Thymus (tissue), 11 donors: ENCODE measurements around the gene LRP1. TPM values are rescaled to one million over a fixed set of nuclear protein-coding genes. Genes with fewer than 3 reads are reported as not detected.

ENCODE experiments used
- DNase-seq, 9 donors: peaks; one replicate each; pipeline ENCODE4 v3.0.0-alpha.2; 2013; ENCODE audit warnings: low spot score in 9 of 9, low read depth in 6 of 9, missing footprints in 1 of 9
- H3K27ac ChIP-seq, 2 donors: one replicate each; pipeline ENCODE4 v1.5.1; 2013; ENCODE audit warnings: control low read depth in 1 of 2, low read depth in 1 of 2, low read length in 1 of 2, mild to moderate bottlenecking in 1 of 2, moderate library complexity in 1 of 2
- H3K27me3 ChIP-seq, 2 donors: one replicate each; pipeline ENCODE4 v1.5.1; 2013; ENCODE audit warnings: low read length in 1 of 2; ENCODE audit not compliant: control insufficient read depth in 2 of 2, insufficient read depth in 1 of 2
- H3K36me3 ChIP-seq, 2 donors: one replicate each; pipeline ENCODE4 v1.5.1; 2013; ENCODE audit warnings: low read length in 1 of 2, mild to moderate bottlenecking in 1 of 2, moderate library complexity in 1 of 2; ENCODE audit not compliant: control insufficient read depth in 2 of 2, insufficient read depth in 2 of 2
- H3K4me1 ChIP-seq, 2 donors: one replicate each; pipeline ENCODE4 v1.5.1; 2013; ENCODE audit warnings: low read length in 2 of 2; ENCODE audit not compliant: control insufficient read depth in 2 of 2, insufficient read depth in 2 of 2
- H3K4me3 ChIP-seq, 2 donors: one replicate each; pipeline ENCODE4 v1.5.1; 2013; ENCODE audit warnings: low read length in 2 of 2, control low read depth in 1 of 2, mild to moderate bottlenecking in 1 of 2
- H3K9me3 ChIP-seq, 2 donors: one replicate each; pipeline ENCODE4 v1.5.1; 2013; ENCODE audit warnings: low read length in 1 of 2, mild to moderate bottlenecking in 1 of 2; ENCODE audit not compliant: control insufficient read depth in 2 of 2, insufficient read depth in 1 of 2
- WGBS: extraction: QIAGEN DNeasy Blood & Tissue Kit; methylation state at CpG from one replicate; pipeline ENCODE4 v1.1.7; 2013; 5-methylcytosine and 5-hydroxymethylcytosine counted together
- polyA plus RNA-seq: library from polyadenylated mRNA; stranded (reverse); fragments of 200-250 nt; gene quantifications from one replicate; pipeline ENCODE4 v1.2.3, GENCODE V29; 2013
- total RNA-seq: library from RNA; stranded (reverse); fragments of 120-200 nt; gene quantifications from one replicate; pipeline ENCODE4 v1.2.4, GENCODE V29; 2013
- donor health status: healthy.

The LRP1 gene
- total and polyA plus RNA-seq, 2 donors: 4.5 to 22.6 TPM

- no peak for DNase-seq
- Histone ChIP-seq H3K36me3 (no peaks in the 10 kb centered on the region), H3K4me3 (no peak overlapping the region), H3K27ac (no peak overlapping the region), H3K27me3 (no peaks in the 10 kb centered on the region), H3K9me3 (no peaks in the 10 kb centered on the region), H3K4me1 (peaks cover 0 to 21% of the 10 kb centered on the region in 2 donors)
- WGBS: 96% methylated on average over 13 of the region's 13 CpGs
Measured at GRCh38 chr12:57164966-57165625, 36.8 kb downstream of the LRP1 start.

- peaks cover 0 to 21% of the 10 kb centered on the region in 2 donors for H3K4me1 ChIP-seq
- WGBS: 94% methylated on average over 19 of the region's 19 CpGs
- no peaks in the 10 kb centered on the region for H3K9me3 ChIP-seq
- H3K36me3 ChIP-seq: no peaks in the 10 kb centered on the region
- no peak for DNase-seq
- H3K27me3 ChIP-seq: no peaks in the 10 kb centered on the region
- no peak overlapping the region for H3K27ac ChIP-seq
- no peak overlapping the region for H3K4me3 ChIP-seq
Measured at GRCh38 chr12:57165741-57166140, 37.5 kb downstream of the LRP1 start.

GRCh38 chr12:57166971-57167371, 38.7 kb downstream of the LRP1 start:
- Histone ChIP-seq H3K9me3 (no peaks in the 10 kb centered on the region), H3K27ac (no peak overlapping the region), H3K4me1 (peaks cover 0 to 21% of the 10 kb centered on the region in 2 donors), H3K27me3 (no peaks in the 10 kb centered on the region), H3K36me3 (no peaks in the 10 kb centered on the region), H3K4me3 (no peak overlapping the region)
- peak in 2 of 9 donors; percentile 10 to 47 for DNase-seq
- WGBS: 32% methylated on average over 10 of the region's 10 CpGs

- H3K27me3 ChIP-seq: no peaks in the 10 kb centered on the region
- 89% methylated on average over 10 of the region's 10 CpGs for WGBS
- H3K27ac ChIP-seq: no peak overlapping the region
- H3K4me3 ChIP-seq: no peak overlapping the region
- no peaks in the 10 kb centered on the region for H3K9me3 ChIP-seq
- H3K36me3 ChIP-seq: no peaks in the 10 kb centered on the region
- DNase-seq: no peak
- H3K4me1 ChIP-seq: peaks cover 0 to 21% of the 10 kb centered on the region in 2 donors
Measured at GRCh38 chr12:57168058-57168457, 39.8 kb downstream of the LRP1 start.

GRCh38 chr12:57169046-57169795, 40.9 kb downstream of the LRP1 start:
- no peaks in the 10 kb centered on the region for H3K9me3 ChIP-seq
- H3K36me3 ChIP-seq: no peaks in the 10 kb centered on the region
- no peak overlapping the region for H3K4me3 ChIP-seq
- no peaks in the 10 kb centered on the region for H3K27me3 ChIP-seq
- no peak for DNase-seq
- H3K27ac ChIP-seq: no peak overlapping the region
- WGBS: 96% methylated on average over 23 of the region's 23 CpGs
- H3K4me1 ChIP-seq: peaks cover 0 to 21% of the 10 kb centered on the region in 2 donors

GRCh38 chr12:57169969-57170368, 41.7 kb downstream of the LRP1 start:
- Histone ChIP-seq H3K27ac (no peak overlapping the region), H3K9me3 (no peaks in the 10 kb centered on the region), H3K36me3 (no peaks in the 10 kb centered on the region), H3K27me3 (no peaks in the 10 kb centered on the region), H3K4me1 (peaks cover 0 to 21% of the 10 kb centered on the region in 2 donors), H3K4me3 (no peak overlapping the region)
- no peak for DNase-seq
- WGBS: 92% methylated on average over 7 of the region's 7 CpGs

GRCh38 chr12:57170408-57170807, 42.1 kb downstream of the LRP1 start:
- H3K36me3 ChIP-seq: no peaks in the 10 kb centered on the region
- no peaks in the 10 kb centered on the region for H3K9me3 ChIP-seq
- peaks cover 0 to 21% of the 10 kb centered on the region in 2 donors for H3K4me1 ChIP-seq
- no peaks in the 10 kb centered on the region for H3K27me3 ChIP-seq
- H3K27ac ChIP-seq: no peak overlapping the region
- DNase-seq: no peak
- H3K4me3 ChIP-seq: no peak overlapping the region
- 92% methylated on average over 1 of the region's 1 CpG for WGBS

GRCh38 chr12:57170927-57171326, 42.6 kb downstream of the LRP1 start:
- WGBS: 95% methylated on average over 4 of the region's 4 CpGs
- H3K4me1 ChIP-seq: peaks cover 0 to 21% of the 10 kb centered on the region in 2 donors
- H3K4me3 ChIP-seq: no peak overlapping the region
- H3K27me3 ChIP-seq: peaks cover 0 to 3% of the 10 kb centered on the region in 2 donors
- no peak for DNase-seq
- no peaks in the 10 kb centered on the region for H3K9me3 ChIP-seq
- H3K27ac ChIP-seq: no peak overlapping the region
- no peaks in the 10 kb centered on the region for H3K36me3 ChIP-seq

- Histone ChIP-seq H3K27me3 (peaks cover 0 to 3% of the 10 kb centered on the region in 2 donors), H3K27ac (peak overlapping the region in 1 of 2 donors; percentile 31), H3K36me3 (no peaks in the 10 kb centered on the region), H3K4me3 (no peak overlapping the region), H3K9me3 (no peaks in the 10 kb centered on the region), H3K4me1 (peaks cover 0 to 21% of the 10 kb centered on the region in 2 donors)
- 90% methylated on average over 4 of the region's 4 CpGs for WGBS
- DNase-seq: no peak
Measured at GRCh38 chr12:57171668-57172067, 43.4 kb downstream of the LRP1 start.
